Neural cell (in vitro differentiated cells): Measurements from ENCODE around the gene KLF12. TPM values are rescaled to one million over a fixed set of nuclear protein-coding genes. Genes with fewer than 3 reads are reported as not detected.

Experiments
- H2AFZ ChIP-seq: fragments of 200-600, 300-800 bp; sonication (generic), shearing (Covaris generic); 2 replicates; pipeline ENCODE4 v1.6.0; 2014; ENCODE audit warnings: low read depth, mild to moderate bottlenecking, antibody characterized with exemption, low read length, moderate library complexity
- H3F3A ChIP-seq: fragments of 200-600 bp; shearing (Covaris generic); 2 replicates; pipeline ENCODE4 v1.6.1; 2016; ENCODE audit warnings: mild to moderate bottlenecking, moderate library complexity, mixed read lengths, antibody characterized with exemption, low read length; ENCODE audit not compliant: insufficient read depth, poor library complexity, severe bottlenecking
- H3K27ac ChIP-seq: fragments of 200-600, 300-800 bp; sonication (generic), shearing (Covaris generic); 2 replicates; pipeline ENCODE4 v1.5.1; 2014; ENCODE audit warnings: mild to moderate bottlenecking, low read length, moderate library complexity
- H3K27me3 ChIP-seq: fragments of 300-800, 200-600 bp; sonication (generic), shearing (Covaris generic); 2 replicates; pipeline ENCODE4 v1.6.0; 2014; ENCODE audit warnings: mild to moderate bottlenecking, low read depth, low read length, moderate library complexity; ENCODE audit not compliant: insufficient read depth
- H3K36me3 ChIP-seq: fragments of 300-800, 200-600 bp; sonication (generic), shearing (Covaris generic); 2 replicates; pipeline ENCODE4 v1.5.1; 2014; ENCODE audit warnings: mild to moderate bottlenecking, antibody characterized with exemption, low read length, moderate library complexity; ENCODE audit not compliant: insufficient read depth
- H3K4me2 ChIP-seq: fragments of 300-800, 200-600 bp; sonication (generic), shearing (Covaris generic); 2 replicates; pipeline ENCODE4 v1.6.0; 2014; ENCODE audit warnings: mild to moderate bottlenecking, low read length
- H3K4me3 ChIP-seq: fragments of 300-800, 200-600 bp; sonication (generic), shearing (Covaris generic); 2 replicates; pipeline ENCODE4 v1.5.1; 2014; ENCODE audit warnings: mild to moderate bottlenecking, low read length, moderate library complexity
- H3K79me2 ChIP-seq: fragments of 200-600 bp; shearing (Covaris generic); replicated peaks from 2 replicates; pipeline ENCODE4 v1.6.0; 2014; ENCODE audit warnings: mild to moderate bottlenecking, low read length, moderate library complexity; ENCODE audit not compliant: insufficient read depth
- H3K9ac ChIP-seq: fragments of 300-800, 200-600 bp; sonication (generic), shearing (Covaris generic); 2 replicates; pipeline ENCODE4 v1.6.1; 2016; ENCODE audit warnings: mild to moderate bottlenecking, low read length, mixed read lengths
- H3K9me2 ChIP-seq: fragments of 200-600 bp; shearing (Covaris generic); 2 replicates; pipeline ENCODE4 v1.6.1; 2016; ENCODE audit warnings: mild to moderate bottlenecking, low read length, mixed read lengths; ENCODE audit not compliant: insufficient read depth
- H3K9me3 ChIP-seq: fragments of 200-600, 300-800 bp; sonication (generic), shearing (Covaris generic); 2 replicates; pipeline ENCODE4 v1.6.1; 2016; ENCODE audit warnings: mild to moderate bottlenecking, mixed run types, low read length, moderate library complexity, mixed read lengths
- H4K20me1 ChIP-seq: fragments of 200-600 bp; shearing (Covaris generic); 2 replicates; pipeline ENCODE4 v1.6.1; 2016; ENCODE audit warnings: mild to moderate bottlenecking, mixed run types; ENCODE audit not compliant: insufficient read depth
- CTCF ChIP-seq: fragments of 450-650 bp; IDR thresholded peaks from 2 replicates; pipeline ENCODE4 v1.5.1; 2014; ENCODE audit warnings: antibody characterized with exemption, mild to moderate bottlenecking, moderate library complexity; ENCODE audit not compliant: poor library complexity, severe bottlenecking
- EP300 ChIP-seq: fragments of 450-650 bp; conservative IDR thresholded peaks from 2 replicates; pipeline ENCODE4 v1.6.1; 2014; ENCODE audit warnings: antibody characterized with exemption, mild to moderate bottlenecking, moderate library complexity; ENCODE audit not compliant: poor library complexity, severe bottlenecking
- EZH2 ChIP-seq: fragments of 200-600, 300-800 bp; shearing (Covaris generic), sonication (generic); IDR thresholded peaks from 2 replicates; pipeline ENCODE4 v1.6.1; 2014; ENCODE audit warnings: antibody characterized with exemption, low read length, borderline replicate concordance, mild to moderate bottlenecking; ENCODE audit not compliant: insufficient read depth, poor library complexity, severe bottlenecking
- MXI1 ChIP-seq: fragments of 450-650 bp; conservative IDR thresholded peaks from 2 replicates; pipeline ENCODE4 v1.6.1; 2014; ENCODE audit warnings: antibody characterized with exemption, mild to moderate bottlenecking; ENCODE audit not compliant: poor library complexity, severe bottlenecking
- POLR2AphosphoS5 ChIP-seq: IDR thresholded peaks from 2 replicates; pipeline ENCODE4 v1.6.1; 2012
- RAD21 ChIP-seq: fragments of 450-650 bp; conservative IDR thresholded peaks from 2 replicates; pipeline ENCODE4 v1.6.1; 2014; ENCODE audit warnings: antibody characterized with exemption, mild to moderate bottlenecking, moderate library complexity
- SMC3 ChIP-seq: fragments of 450-650 bp; conservative IDR thresholded peaks from 2 replicates; pipeline ENCODE4 v1.6.1; 2014; ENCODE audit warnings: antibody characterized with exemption, mild to moderate bottlenecking, moderate library complexity; ENCODE audit not compliant: poor library complexity
- TAF1 ChIP-seq: IDR thresholded peaks from 2 replicates; pipeline ENCODE4 v1.6.1; 2012; ENCODE audit warnings: low read depth
- polyA plus RNA-seq: library from polyadenylated mRNA; depleted of rRNA; stranded (reverse); fragments of >200 nt; gene quantifications from 2 replicates; pipeline ENCODE4 v1.2.3, GENCODE V29; 2014
- TF ChIP-seq, protein P1 (sequence below): IDR thresholded peaks from 2 replicates; pipeline ENCODE4 v1.6.1; 2012; ENCODE audit warnings: borderline replicate concordance

The KLF12 gene
- polyA plus RNA-seq, 1 donor from 2014 or later = 53.5 TPM

DNA sequence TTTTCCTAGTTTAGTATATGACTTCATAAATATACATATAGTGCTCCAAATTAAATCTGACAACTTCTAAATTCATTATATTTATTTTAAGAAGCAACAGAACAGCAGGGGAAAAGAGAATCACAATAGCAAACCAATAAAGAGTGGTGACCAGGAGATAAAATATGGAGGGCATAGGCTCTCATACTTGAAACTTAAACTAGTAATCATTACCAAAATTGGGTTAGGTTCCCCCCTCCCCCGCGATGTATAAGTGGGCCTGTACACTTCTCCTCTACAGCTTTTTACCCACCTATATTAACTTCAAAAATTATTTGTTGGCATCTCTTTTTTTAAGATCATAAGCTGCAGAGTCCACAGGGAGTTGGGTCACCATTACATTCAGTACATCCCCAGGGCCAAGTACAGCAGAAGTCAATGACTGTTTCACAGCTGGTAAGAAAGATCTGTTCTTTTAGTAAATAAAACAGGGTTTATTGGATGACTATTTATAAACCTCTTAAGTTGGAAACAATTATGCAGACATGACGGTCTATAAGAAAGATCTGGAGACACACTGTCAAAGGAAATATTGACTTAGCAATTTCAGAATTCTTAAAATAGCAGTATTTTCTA is 29.4 kb downstream of the KLF12 start:
- H4K20me1 ChIP-seq = no peaks in the 10 kb centered on the region
- H3K79me2 ChIP-seq = peaks cover 93% of the 10 kb centered on the region
- H3F3A ChIP-seq = no peaks in the 10 kb centered on the region
- H3K27ac ChIP-seq = no peak overlapping the region
- no peak overlapping the region for H3K4me2 ChIP-seq
- H2AFZ ChIP-seq = no peak overlapping the region
- H3K4me3 ChIP-seq = no peak overlapping the region
- no peaks in the 10 kb centered on the region for H3K9me2 ChIP-seq
- no peaks in the 10 kb centered on the region for H3K9me3 ChIP-seq
- H3K36me3 ChIP-seq = no peaks in the 10 kb centered on the region
- no peaks in the 10 kb centered on the region for H3K27me3 ChIP-seq
- no peak overlapping the region for H3K9ac ChIP-seq
- TF ChIP-seq CTCF = no peak
- no peak for TF ChIP-seq POLR2AphosphoS5
- no peak for TF ChIP-seq EP300
- TF ChIP-seq, protein P1, sequence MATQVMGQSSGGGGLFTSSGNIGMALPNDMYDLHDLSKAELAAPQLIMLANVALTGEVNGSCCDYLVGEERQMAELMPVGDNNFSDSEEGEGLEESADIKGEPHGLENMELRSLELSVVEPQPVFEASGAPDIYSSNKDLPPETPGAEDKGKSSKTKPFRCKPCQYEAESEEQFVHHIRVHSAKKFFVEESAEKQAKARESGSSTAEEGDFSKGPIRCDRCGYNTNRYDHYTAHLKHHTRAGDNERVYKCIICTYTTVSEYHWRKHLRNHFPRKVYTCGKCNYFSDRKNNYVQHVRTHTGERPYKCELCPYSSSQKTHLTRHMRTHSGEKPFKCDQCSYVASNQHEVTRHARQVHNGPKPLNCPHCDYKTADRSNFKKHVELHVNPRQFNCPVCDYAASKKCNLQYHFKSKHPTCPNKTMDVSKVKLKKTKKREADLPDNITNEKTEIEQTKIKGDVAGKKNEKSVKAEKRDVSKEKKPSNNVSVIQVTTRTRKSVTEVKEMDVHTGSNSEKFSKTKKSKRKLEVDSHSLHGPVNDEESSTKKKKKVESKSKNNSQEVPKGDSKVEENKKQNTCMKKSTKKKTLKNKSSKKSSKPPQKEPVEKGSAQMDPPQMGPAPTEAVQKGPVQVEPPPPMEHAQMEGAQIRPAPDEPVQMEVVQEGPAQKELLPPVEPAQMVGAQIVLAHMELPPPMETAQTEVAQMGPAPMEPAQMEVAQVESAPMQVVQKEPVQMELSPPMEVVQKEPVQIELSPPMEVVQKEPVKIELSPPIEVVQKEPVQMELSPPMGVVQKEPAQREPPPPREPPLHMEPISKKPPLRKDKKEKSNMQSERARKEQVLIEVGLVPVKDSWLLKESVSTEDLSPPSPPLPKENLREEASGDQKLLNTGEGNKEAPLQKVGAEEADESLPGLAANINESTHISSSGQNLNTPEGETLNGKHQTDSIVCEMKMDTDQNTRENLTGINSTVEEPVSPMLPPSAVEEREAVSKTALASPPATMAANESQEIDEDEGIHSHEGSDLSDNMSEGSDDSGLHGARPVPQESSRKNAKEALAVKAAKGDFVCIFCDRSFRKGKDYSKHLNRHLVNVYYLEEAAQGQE = no peak
- TF ChIP-seq SMC3 = no peak
- no peak for TF ChIP-seq TAF1
- no peak for TF ChIP-seq MXI1
- TF ChIP-seq EZH2 = no peak
- no peak for TF ChIP-seq RAD21

DNA sequence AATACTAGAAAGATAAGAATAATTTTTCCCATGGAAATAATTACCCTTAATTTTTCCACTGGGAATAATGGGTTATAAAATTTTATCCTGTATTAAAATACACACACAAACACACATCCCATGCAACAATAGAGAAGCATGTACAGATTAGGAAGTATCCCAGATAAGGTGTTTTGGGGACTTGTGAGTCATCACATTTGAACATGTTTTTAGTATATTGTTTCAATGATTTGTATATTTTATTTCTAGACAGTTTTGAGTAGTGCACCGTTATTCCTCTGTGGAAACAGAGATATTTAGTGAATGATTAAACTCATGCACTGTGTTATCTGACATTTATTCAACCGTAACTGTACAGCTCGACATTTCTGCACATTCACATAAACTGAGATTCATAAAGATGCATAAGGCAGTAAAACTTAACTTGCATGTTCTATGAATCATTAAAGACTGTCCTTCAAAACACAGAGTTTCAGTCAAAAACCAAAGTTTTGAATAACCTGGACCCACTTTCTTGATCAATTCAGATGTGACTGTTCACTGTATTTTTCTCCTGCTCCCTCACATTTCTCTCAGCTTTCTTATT is 30.1 kb downstream of the KLF12 start:
- H3K4me2 ChIP-seq = no peak overlapping the region
- H3K9me3 ChIP-seq = no peaks in the 10 kb centered on the region
- no peak overlapping the region for H2AFZ ChIP-seq
- no peaks in the 10 kb centered on the region for H3K36me3 ChIP-seq
- no peaks in the 10 kb centered on the region for H3K9me2 ChIP-seq
- no peak overlapping the region for H3K4me3 ChIP-seq
- peaks cover 93% of the 10 kb centered on the region for H3K79me2 ChIP-seq
- TF ChIP-seq MXI1 = no peak
- TF ChIP-seq EZH2 = no peak
- TF ChIP-seq EP300 = no peak
- no peak for TF ChIP-seq CTCF
- no peak for TF ChIP-seq POLR2AphosphoS5
- no peak for TF ChIP-seq SMC3
- TF ChIP-seq, protein P1 = no peak
- TF ChIP-seq RAD21 = no peak
- TF ChIP-seq TAF1 = no peak
- H3K27ac ChIP-seq = no peak overlapping the region
- H4K20me1 ChIP-seq = no peaks in the 10 kb centered on the region
- H3K27me3 ChIP-seq = no peaks in the 10 kb centered on the region
- H3F3A ChIP-seq = no peaks in the 10 kb centered on the region
- no peak overlapping the region for H3K9ac ChIP-seq
